B cell (primary cell): ENCODE measurements around the gene ASTN2. TPM values are rescaled to one million over a fixed set of nuclear protein-coding genes. Genes with fewer than 3 reads are reported as not detected.

Experiments
- ATAC-seq: fragments of 200-7000 bp; cut with Tn5 transposase; one replicate; pipeline ENCODE4 v1.10.0; 2021; ENCODE audit warnings: low read depth, mild to moderate bottlenecking, moderate number of reproducible peaks, moderate library complexity
- CTCF ChIA-PET: fragments of 350-600 bp; sonication (Branson Sonifier 250); formaldehyde crosslinking; loops from one replicate; lab custom pipeline; 2021; ENCODE audit warnings: antibody characterized with exemption, inconsistent platforms; lab: Charles Lee
- POLR2A ChIA-PET: fragments of 350-600 bp; sonication (Branson Sonifier 250); formaldehyde crosslinking; loops from one replicate; lab custom pipeline; 2021; ENCODE audit warnings: antibody characterized with exemption; lab: Charles Lee
- DNase-seq: peaks from one replicate; pipeline ENCODE4 v3.0.0; 2013
- H2AFZ ChIP-seq: 2 replicates; pipeline ENCODE4 v1.6.1; 2012; ENCODE audit warnings: mild to moderate bottlenecking, low read depth, low read length; ENCODE audit not compliant: insufficient read depth, poor library complexity, severe bottlenecking
- H3K27ac ChIP-seq, 2 donors: 1 replicate in 1 of 2; 2 replicates in 1 of 2; pipeline ENCODE4 v1.5.1; 2012 to 2013; ENCODE audit warnings: low read length in 2 of 2, mild to moderate bottlenecking in 2 of 2, moderate library complexity in 1 of 2
- H3K27me3 ChIP-seq, 4 experiments: fragments of 200-600 bp in 1 of 4; sonication (generic) in 1 of 4; replicated peaks in 1 of 4; 1 replicate in 2 of 4; 2 replicates in 2 of 4; pipeline versions ENCODE4 v1.6.1 to v1.7.0; 2013 to 2016; ENCODE audit warnings: low read length in 3 of 4, mild to moderate bottlenecking in 2 of 4, mixed read lengths in 1 of 4, moderate library complexity in 1 of 4; ENCODE audit not compliant: insufficient read depth in 4 of 4, control insufficient read depth in 3 of 4; ENCODE audit errors: control extremely low read depth in 1 of 4
- H3K36me3 ChIP-seq, 2 experiments: replicated peaks in 1 of 2; 1 replicate in 1 of 2; 2 replicates in 1 of 2; pipeline versions ENCODE4 v1.6.1 to v1.7.1; 2013; ENCODE audit warnings: low read length in 1 of 2; ENCODE audit not compliant: insufficient read depth in 2 of 2, control insufficient read depth in 1 of 2; ENCODE audit errors: control extremely low read depth in 1 of 2, extremely low read depth in 1 of 2
- H3K4me1 ChIP-seq, 2 donors: fragments of 200-600 bp in 1 of 2; sonication (generic) in 1 of 2; 1 replicate in 1 of 2; 2 replicates in 1 of 2; pipeline versions ENCODE4 v1.5.1 to v1.6.1; 2013 to 2017; ENCODE audit warnings: low read length in 2 of 2; ENCODE audit not compliant: control insufficient read depth in 2 of 2, insufficient read depth in 2 of 2
- H3K4me2 ChIP-seq: replicated peaks from 2 replicates; pipeline ENCODE3; 2012; ENCODE audit warnings: mild to moderate bottlenecking, low read depth, low read length; ENCODE audit not compliant: poor library complexity, severe bottlenecking
- H3K4me3 ChIP-seq, 5 experiments: fragments of 200-600 bp in 1 of 5; sonication (generic) in 1 of 5; 1 replicate in 3 of 5; 2 replicates in 2 of 5; pipeline versions ENCODE4 v1.5.1 to v1.7.0; 2011 to 2016; ENCODE audit warnings: low read length in 4 of 5, mild to moderate bottlenecking in 4 of 5, low read depth in 2 of 5, control low read depth in 1 of 5, moderate library complexity in 1 of 5; ENCODE audit not compliant: insufficient read depth in 1 of 5; ENCODE audit errors: control extremely low read depth in 1 of 5, extremely low read depth in 1 of 5
- H3K79me2 ChIP-seq: fragments of 200-600 bp; sonication (generic); one replicate; pipeline ENCODE4 v1.6.0; 2016; ENCODE audit warnings: low read length; ENCODE audit not compliant: control insufficient read depth, insufficient read depth
- H3K9ac ChIP-seq: fragments of 200-600 bp; sonication (generic); 2 replicates; pipeline ENCODE4 v1.6.1; 2017; ENCODE audit warnings: mild to moderate bottlenecking, low read length, moderate library complexity
- H3K9me3 ChIP-seq, 3 donors: one replicate each; pipeline versions ENCODE4 v1.6.1 to v1.7.1; 2013; ENCODE audit warnings: low read length in 2 of 3; ENCODE audit not compliant: control insufficient read depth in 2 of 3, insufficient read depth in 1 of 3; ENCODE audit errors: control extremely low read depth in 1 of 3
- H4K20me1 ChIP-seq: 2 replicates; pipeline ENCODE4 v1.6.0; 2012; ENCODE audit warnings: mild to moderate bottlenecking, low read length; ENCODE audit not compliant: insufficient read depth, control insufficient read depth, poor library complexity, severe bottlenecking
- H3K27ac Mint-ChIP-seq: one replicate; pipeline ENCODE4 v1.8.0; 2021; ENCODE audit warnings: mixed read lengths
- H3K27me3 Mint-ChIP-seq: one replicate; pipeline ENCODE4 v1.8.0; 2021; ENCODE audit warnings: mixed read lengths
- H3K4me1 Mint-ChIP-seq: one replicate; pipeline ENCODE4 v1.8.0; 2021; ENCODE audit warnings: mixed read lengths
- H3K4me3 Mint-ChIP-seq: one replicate; pipeline ENCODE4 v1.8.0; 2021; ENCODE audit warnings: mixed read lengths
- H3K9me3 Mint-ChIP-seq: one replicate; pipeline ENCODE4 v1.8.0; 2022; ENCODE audit warnings: mixed read lengths; ENCODE audit not compliant: insufficient read depth
- EZH2 ChIP-seq: IDR thresholded peaks from 2 replicates; pipeline ENCODE4 v1.6.1; 2012; ENCODE audit warnings: borderline replicate concordance, low read depth, mild to moderate bottlenecking, moderate library complexity, low read length; ENCODE audit not compliant: insufficient read depth, poor library complexity, severe bottlenecking
- WGBS: methylation state at CpG from one replicate; pipeline ENCODE4 v1.1.5; 2013; ENCODE audit warnings: missing lambda C conversion rate; ENCODE audit not compliant: insufficient coverage; 5-methylcytosine and 5-hydroxymethylcytosine counted together
- intact Hi-C: fragments of 100-400 bp; cut with micrococcal nuclease; formaldehyde crosslinking; loops from one replicate; pipeline ENCODE4 v1.10.0; 2022
- polyA plus RNA-seq: library from polyadenylated mRNA; depleted of rRNA; stranded (reverse); fragments of >200 nt; gene quantifications from 2 replicates; pipeline ENCODE4 v1.2.3, GENCODE V29; 2012
- total RNA-seq, 2 donors: library from RNA; stranded (reverse); fragments of 120-200 nt in 1 of 2; gene quantifications; 1 replicate in 1 of 2; 2 replicates in 1 of 2; pipeline versions ENCODE4 v1.2.3 to v1.2.4, GENCODE V29; 2013 to 2022
- TF ChIP-seq, protein P1 (sequence below): fragments of 200-600 bp; IDR thresholded peaks from one replicate; pipeline ENCODE4 v1.8.0; 2022; ENCODE audit warnings: antibody characterized with exemption, mild to moderate bottlenecking

Gene ASTN2
- total and polyA plus RNA-seq, 2 donors (not counting 1 experiment from before 2014, with no cell fraction given) = 1.2 to 3.6 TPM

- Histone ChIP-seq H3K9ac (no peak overlapping the region), H3K4me1 (no peaks in the 10 kb centered on the region), H3K9me3 (no peaks in the 10 kb centered on the region), H3K27ac (no peak overlapping the region), H2AFZ (no peak overlapping the region), H3K4me3 (no peak overlapping the region), H4K20me1 (no peaks in the 10 kb centered on the region), H3K36me3 (no peaks in the 10 kb centered on the region), H3K4me2 (no peak overlapping the region), H3K79me2 (no peaks in the 10 kb centered on the region), H3K27me3 (peaks cover 0 to 13% (median 2%) of the 10 kb centered on the region in 4 experiments)
- no peak for DNase-seq
- CTCF ChIA-PET = no interaction called here
- intact Hi-C loops = no loop called here
- 80% methylated on average over 7 of the region's 9 CpGs for WGBS
- H3K9me3 Mint-ChIP-seq = no peaks in the 10 kb centered on the region
- TF ChIP-seq EZH2 = no peak
- TF ChIP-seq, protein P1, sequence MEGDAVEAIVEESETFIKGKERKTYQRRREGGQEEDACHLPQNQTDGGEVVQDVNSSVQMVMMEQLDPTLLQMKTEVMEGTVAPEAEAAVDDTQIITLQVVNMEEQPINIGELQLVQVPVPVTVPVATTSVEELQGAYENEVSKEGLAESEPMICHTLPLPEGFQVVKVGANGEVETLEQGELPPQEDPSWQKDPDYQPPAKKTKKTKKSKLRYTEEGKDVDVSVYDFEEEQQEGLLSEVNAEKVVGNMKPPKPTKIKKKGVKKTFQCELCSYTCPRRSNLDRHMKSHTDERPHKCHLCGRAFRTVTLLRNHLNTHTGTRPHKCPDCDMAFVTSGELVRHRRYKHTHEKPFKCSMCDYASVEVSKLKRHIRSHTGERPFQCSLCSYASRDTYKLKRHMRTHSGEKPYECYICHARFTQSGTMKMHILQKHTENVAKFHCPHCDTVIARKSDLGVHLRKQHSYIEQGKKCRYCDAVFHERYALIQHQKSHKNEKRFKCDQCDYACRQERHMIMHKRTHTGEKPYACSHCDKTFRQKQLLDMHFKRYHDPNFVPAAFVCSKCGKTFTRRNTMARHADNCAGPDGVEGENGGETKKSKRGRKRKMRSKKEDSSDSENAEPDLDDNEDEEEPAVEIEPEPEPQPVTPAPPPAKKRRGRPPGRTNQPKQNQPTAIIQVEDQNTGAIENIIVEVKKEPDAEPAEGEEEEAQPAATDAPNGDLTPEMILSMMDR = no peak
- no peak overlapping the region for H3K4me3 Mint-ChIP-seq
- no peak for ATAC-seq
- peaks cover 2% of the 10 kb centered on the region for H3K4me1 Mint-ChIP-seq
- H3K27me3 Mint-ChIP-seq = peaks cover 24% of the 10 kb centered on the region
- POLR2A ChIA-PET = no interaction called here
- H3K27ac Mint-ChIP-seq = no peak overlapping the region
These were observed 681.7 kb downstream of the ASTN2 start for GRCh38 chr9:116733010-116733641.

GRCh38 chr9:116726602-116727001, 688.3 kb downstream of the ASTN2 start:
- H3K9me3 ChIP-seq = no peaks in the 10 kb centered on the region
- no peak for DNase-seq

More at GRCh38 chr9:116726602-116727001, 688.3 kb downstream of the ASTN2 start:
- Histone ChIP-seq H3K79me2 (no peaks in the 10 kb centered on the region), H2AFZ (no peak overlapping the region), H3K27ac (no peak overlapping the region), H3K9ac (no peak overlapping the region), H4K20me1 (no peaks in the 10 kb centered on the region), H3K4me1 (no peaks in the 10 kb centered on the region), H3K4me2 (no peak overlapping the region), H3K36me3 (no peaks in the 10 kb centered on the region), H3K4me3 (no peak overlapping the region), H3K27me3 (no peaks in the 10 kb centered on the region)
- Mint-ChIP-seq H3K27ac (no peak overlapping the region), H3K9me3 (no peaks in the 10 kb centered on the region), H3K4me3 (no peak overlapping the region), H3K4me1 (no peaks in the 10 kb centered on the region), H3K27me3 (peaks cover 8% of the 10 kb centered on the region)
- intact Hi-C loops = no loop called here
- TF ChIP-seq, protein P1 = no peak
- TF ChIP-seq EZH2 = no peak
- no peak for ATAC-seq
- ChIA-PET CTCF (interaction anchor here (1.3 kb wide), 1 partner anchor 11 kb away, joined by 4 read pairs; no protein-coding TSS in a partner anchor), POLR2A (no interaction called here)
